Measurements from ENCODE around the gene TMPRSS2.

TMPRSS2 gene

DNA sequence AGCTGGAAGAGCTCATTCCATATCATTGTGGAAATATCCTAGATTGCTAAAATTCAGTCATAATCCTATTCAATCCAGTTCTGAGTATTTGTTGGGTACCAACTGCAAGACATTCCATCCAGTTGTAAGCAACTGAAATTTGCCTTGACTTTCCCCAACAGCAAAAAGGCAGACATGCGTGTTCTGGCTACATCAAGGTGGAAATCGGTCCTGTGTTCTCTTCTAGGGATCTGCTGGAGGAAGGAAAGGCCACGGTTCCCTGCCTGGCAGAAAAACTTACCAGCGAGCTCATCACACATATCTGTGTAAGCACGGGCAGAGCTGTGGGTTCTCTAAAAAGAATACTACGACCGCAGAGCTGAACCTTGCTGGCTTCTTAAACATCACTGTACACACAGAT lies 64.4 kb downstream of the TMPRSS2 start:
- no peak overlapping the region for H3K4me3 ChIP-seq (ENCODE audit: low read depth in 1 of 2, low read length in 2 of 2)
- H3K9me3 ChIP-seq (ENCODE audit: control insufficient read depth in 1 of 2, low read length in 2 of 2), result no peaks in the 10 kb centered on the region
- peaks cover 68 to 79% of the 10 kb centered on the region in 2 donors for H3K36me3 ChIP-seq (ENCODE audit: control insufficient read depth in 1 of 2, insufficient read depth in 2 of 2, low read length in 2 of 2)

DNA sequence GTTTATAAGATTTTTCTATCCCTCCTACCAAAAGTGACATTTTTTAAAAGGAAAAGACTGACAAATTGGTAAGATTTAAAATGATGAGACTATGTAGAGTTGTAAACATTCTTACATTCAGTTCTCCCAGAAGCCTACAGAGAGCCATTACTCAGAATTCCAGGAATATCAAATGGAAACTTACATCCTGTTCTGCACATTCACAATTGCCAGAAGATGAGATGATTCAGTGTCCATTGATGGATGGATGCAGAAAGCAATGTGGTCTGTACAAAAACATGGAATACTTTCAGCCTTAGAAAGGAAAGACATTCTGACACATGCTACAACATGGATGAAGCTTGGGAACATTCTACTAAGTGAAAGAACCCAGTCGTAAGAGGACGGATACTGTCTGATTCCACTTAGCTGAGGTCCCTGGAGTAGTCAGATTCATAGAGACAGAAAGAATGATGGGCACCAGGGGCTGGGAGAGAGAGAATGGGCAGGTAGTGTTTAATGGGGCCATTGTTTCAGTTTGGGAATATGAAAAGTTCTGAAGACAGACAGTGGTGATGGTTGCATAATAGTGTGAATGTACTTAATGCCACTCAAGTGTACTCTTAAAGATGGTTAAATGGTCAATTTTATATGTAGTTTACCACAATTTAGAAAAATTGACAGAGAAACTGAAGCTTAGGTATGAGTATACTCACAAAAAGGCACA lies 65.3 kb downstream of the TMPRSS2 start:
- H3K27ac ChIP-seq (ENCODE audit: low read length), result no peak overlapping the region
- H3K4me3 ChIP-seq (ENCODE audit: low read depth in 1 of 2, low read length in 2 of 2), result no peak overlapping the region
- peaks cover 77 to 82% of the 10 kb centered on the region in 2 donors for H3K36me3 ChIP-seq (ENCODE audit: control insufficient read depth in 1 of 2, insufficient read depth in 2 of 2, low read length in 2 of 2)
- H3K27me3 ChIP-seq (ENCODE audit: low read depth, low read length), result no peaks in the 10 kb centered on the region
- H3K4me1 ChIP-seq (ENCODE audit: control insufficient read depth in 1 of 2, insufficient read depth in 2 of 2, low read length in 2 of 2), result no peaks in the 10 kb centered on the region
- H3K9me3 ChIP-seq (ENCODE audit: control insufficient read depth in 1 of 2, low read length in 2 of 2), result no peaks in the 10 kb centered on the region

More for the DNA sequence above, 64.4 kb downstream of the TMPRSS2 start:
- H3K27me3 ChIP-seq (ENCODE audit: low read depth, low read length), result no peaks in the 10 kb centered on the region
- no peaks in the 10 kb centered on the region for H3K4me1 ChIP-seq (ENCODE audit: control insufficient read depth in 1 of 2, insufficient read depth in 2 of 2, low read length in 2 of 2)
- H3K27ac ChIP-seq (ENCODE audit: low read length), result no peak overlapping the region

DNA sequence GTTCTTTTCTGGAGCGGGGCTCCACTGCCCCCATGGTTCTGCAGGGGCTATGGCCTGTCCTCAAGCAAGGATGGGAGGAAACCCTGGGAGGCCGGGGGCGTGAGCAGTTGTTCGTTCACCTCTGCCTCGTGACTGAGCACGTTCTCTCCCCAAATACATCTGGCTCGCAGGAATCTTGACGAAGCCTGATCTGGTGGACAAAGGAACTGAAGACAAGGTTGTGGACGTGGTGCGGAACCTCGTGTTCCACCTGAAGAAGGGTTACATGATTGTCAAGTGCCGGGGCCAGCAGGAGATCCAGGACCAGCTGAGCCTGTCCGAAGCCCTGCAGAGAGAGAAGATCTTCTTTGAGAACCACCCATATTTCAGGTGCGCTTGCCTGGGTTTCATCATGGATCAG lies 66.4 kb downstream of the TMPRSS2 start:
- H3K36me3 ChIP-seq (ENCODE audit: control insufficient read depth in 1 of 2, insufficient read depth in 2 of 2, low read length in 2 of 2), result peaks cover 75 to 82% of the 10 kb centered on the region in 2 donors
- H3K4me1 ChIP-seq (ENCODE audit: control insufficient read depth in 1 of 2, insufficient read depth in 2 of 2, low read length in 2 of 2), result no peaks in the 10 kb centered on the region
- no peaks in the 10 kb centered on the region for H3K9me3 ChIP-seq (ENCODE audit: control insufficient read depth in 1 of 2, low read length in 2 of 2)

DNA sequence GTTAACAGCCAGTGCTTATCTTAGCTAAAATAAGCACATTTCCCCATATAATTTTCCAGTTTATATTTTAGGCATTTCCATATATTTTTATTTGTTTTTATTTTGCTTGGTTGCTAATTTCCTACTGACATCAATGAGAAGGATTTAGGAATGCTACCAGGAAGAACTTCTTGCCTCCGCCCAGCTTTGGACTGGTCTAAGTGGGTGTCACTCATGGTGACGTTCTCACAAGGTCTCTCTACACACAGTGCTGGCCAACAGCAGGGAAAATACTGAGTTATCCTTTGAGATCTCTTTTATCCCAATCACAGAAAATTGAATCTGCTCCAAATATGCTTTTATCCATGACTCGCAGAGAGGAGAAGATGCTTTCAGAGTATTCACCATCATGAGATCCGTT lies 68.7 kb downstream of the TMPRSS2 start:
- Histone ChIP-seq H3K36me3 (ENCODE audit: control insufficient read depth in 1 of 2, insufficient read depth in 2 of 2, low read length in 2 of 2) (peaks cover 66 to 91% of the 10 kb centered on the region in 2 donors), H3K4me3 (ENCODE audit: low read depth in 1 of 2, low read length in 2 of 2) (no peak overlapping the region), H3K4me1 (ENCODE audit: control insufficient read depth in 1 of 2, insufficient read depth in 2 of 2, low read length in 2 of 2) (no peaks in the 10 kb centered on the region), H3K27me3 (ENCODE audit: low read depth, low read length) (no peaks in the 10 kb centered on the region), H3K9me3 (ENCODE audit: control insufficient read depth in 1 of 2, low read length in 2 of 2) (no peaks in the 10 kb centered on the region), H3K27ac (ENCODE audit: low read length) (no peak overlapping the region)

More for the DNA sequence above, 66.4 kb downstream of the TMPRSS2 start:
- H3K27ac ChIP-seq (ENCODE audit: low read length), result no peak overlapping the region
- H3K27me3 ChIP-seq (ENCODE audit: low read depth, low read length), result no peaks in the 10 kb centered on the region
- H3K4me3 ChIP-seq (ENCODE audit: low read depth in 1 of 2, low read length in 2 of 2), result no peak overlapping the region

DNA sequence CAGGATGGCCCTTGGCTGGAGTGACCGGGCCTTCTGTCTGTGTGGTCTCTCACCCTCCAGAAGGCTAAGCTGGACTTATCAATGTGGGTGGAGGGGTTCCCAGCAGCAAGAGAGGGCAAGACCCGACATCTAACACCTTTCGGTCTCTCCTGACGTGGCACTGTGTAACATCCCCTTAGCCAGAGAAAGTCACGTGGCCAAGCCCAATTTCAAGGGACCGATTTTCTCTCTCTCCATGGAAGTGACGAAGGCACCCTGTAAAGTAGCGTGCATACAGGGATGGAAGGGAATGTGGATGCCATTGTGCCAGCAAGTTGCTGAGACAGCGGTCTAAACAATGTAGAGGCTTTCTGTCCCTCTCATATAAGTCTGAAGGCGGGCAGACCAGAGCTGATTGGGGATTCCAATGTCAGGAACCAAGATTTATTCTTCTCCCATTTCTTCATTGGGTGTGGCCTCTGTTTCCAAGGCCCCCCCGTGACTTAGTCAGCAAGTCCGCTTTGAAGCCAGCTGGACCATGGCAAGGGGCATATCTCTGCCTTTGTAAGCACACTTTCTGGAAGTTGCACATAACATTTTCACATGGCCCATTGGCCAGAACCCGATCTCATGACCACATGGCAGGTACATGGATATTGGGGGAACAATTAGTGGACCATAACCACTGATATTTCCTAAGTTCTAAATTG lies 69.4 kb downstream of the TMPRSS2 start:
- no peaks in the 10 kb centered on the region for H3K9me3 ChIP-seq (ENCODE audit: control insufficient read depth in 1 of 2, low read length in 2 of 2)
- no peak overlapping the region for H3K4me3 ChIP-seq (ENCODE audit: low read depth in 1 of 2, low read length in 2 of 2)
- H3K27ac ChIP-seq (ENCODE audit: low read length), result no peak overlapping the region
- H3K27me3 ChIP-seq (ENCODE audit: low read depth, low read length), result no peaks in the 10 kb centered on the region
- H3K36me3 ChIP-seq (ENCODE audit: control insufficient read depth in 1 of 2, insufficient read depth in 2 of 2, low read length in 2 of 2), result peaks cover 67 to 93% of the 10 kb centered on the region in 2 donors
- no peaks in the 10 kb centered on the region for H3K4me1 ChIP-seq (ENCODE audit: control insufficient read depth in 1 of 2, insufficient read depth in 2 of 2, low read length in 2 of 2)

DNA sequence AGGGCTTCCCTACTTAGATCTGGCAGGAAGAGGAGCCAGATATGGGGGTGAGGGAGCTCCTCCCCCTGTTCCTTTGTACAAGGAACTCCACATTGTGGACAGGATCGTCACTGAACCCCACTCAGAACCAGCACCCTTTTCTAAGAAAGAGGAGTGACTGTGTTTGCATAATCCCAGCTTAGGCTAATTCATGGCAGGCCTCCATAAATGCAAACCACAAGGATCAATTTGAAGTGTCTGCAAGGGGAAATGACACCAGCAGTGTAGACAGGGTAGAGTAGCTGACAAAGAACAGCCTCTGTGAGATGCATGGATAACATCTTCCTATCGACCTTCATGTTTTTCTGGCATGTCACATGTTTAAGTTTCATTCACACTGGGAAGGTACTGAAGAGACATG lies 70.2 kb downstream of the TMPRSS2 start:
- Histone ChIP-seq H3K36me3 (ENCODE audit: control insufficient read depth in 1 of 2, insufficient read depth in 2 of 2, low read length in 2 of 2) (peaks cover 69 to 93% of the 10 kb centered on the region in 2 donors), H3K27me3 (ENCODE audit: low read depth, low read length) (no peaks in the 10 kb centered on the region), H3K9me3 (ENCODE audit: control insufficient read depth in 1 of 2, low read length in 2 of 2) (no peaks in the 10 kb centered on the region), H3K27ac (ENCODE audit: low read length) (no peak overlapping the region), H3K4me3 (ENCODE audit: low read depth in 1 of 2, low read length in 2 of 2) (no peak overlapping the region), H3K4me1 (ENCODE audit: control insufficient read depth in 1 of 2, insufficient read depth in 2 of 2, low read length in 2 of 2) (no peaks in the 10 kb centered on the region)

DNA sequence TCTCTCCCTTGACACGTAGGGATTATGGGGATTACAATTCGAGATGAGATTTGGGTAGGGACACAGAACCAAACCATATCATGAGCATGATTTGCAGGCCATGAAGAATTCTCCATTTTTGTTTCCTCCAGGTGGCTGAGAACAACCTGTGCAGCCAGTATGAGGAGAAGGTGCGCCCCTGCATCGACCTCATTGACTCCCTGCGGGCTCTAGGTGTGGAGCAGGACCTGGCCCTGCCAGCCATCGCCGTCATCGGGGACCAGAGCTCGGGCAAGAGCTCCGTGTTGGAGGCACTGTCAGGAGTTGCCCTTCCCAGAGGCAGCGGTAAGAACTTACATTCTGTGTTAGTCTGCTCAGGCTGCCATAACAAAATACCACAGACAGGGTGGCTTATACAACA lies 72.3 kb downstream of the TMPRSS2 start:
- Histone ChIP-seq H3K27ac (ENCODE audit: low read length) (no peak overlapping the region), H3K27me3 (ENCODE audit: low read depth, low read length) (no peaks in the 10 kb centered on the region), H3K9me3 (ENCODE audit: control insufficient read depth in 1 of 2, low read length in 2 of 2) (no peaks in the 10 kb centered on the region), H3K4me1 (ENCODE audit: control insufficient read depth in 1 of 2, insufficient read depth in 2 of 2, low read length in 2 of 2) (no peaks in the 10 kb centered on the region), H3K4me3 (ENCODE audit: low read depth in 1 of 2, low read length in 2 of 2) (no peak overlapping the region), H3K36me3 (ENCODE audit: control insufficient read depth in 1 of 2, insufficient read depth in 2 of 2, low read length in 2 of 2) (peaks cover 68 to 87% of the 10 kb centered on the region in 2 donors)

DNA sequence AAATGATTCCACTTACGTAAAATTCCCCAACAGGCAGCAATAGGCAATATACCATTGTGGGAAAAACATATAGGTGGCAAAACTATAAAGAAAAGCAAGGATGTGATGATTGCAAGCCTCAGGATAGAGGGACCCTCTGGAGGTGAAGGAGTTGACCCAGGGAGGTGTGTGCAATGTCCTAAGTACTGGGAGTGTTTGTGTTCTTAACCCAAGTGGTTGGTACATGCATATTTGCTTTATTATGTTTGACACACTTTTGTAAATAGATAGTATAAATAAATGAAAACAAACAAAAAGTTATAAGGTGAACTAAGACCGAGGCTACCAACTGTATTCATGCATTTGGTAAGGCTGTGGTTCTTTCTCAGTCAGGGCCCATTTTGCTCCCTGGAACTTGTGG lies 74.4 kb downstream of the TMPRSS2 start:
- Histone ChIP-seq H3K4me1 (ENCODE audit: control insufficient read depth in 1 of 2, insufficient read depth in 2 of 2, low read length in 2 of 2) (no peaks in the 10 kb centered on the region), H3K27ac (ENCODE audit: low read length) (no peak overlapping the region), H3K4me3 (ENCODE audit: low read depth in 1 of 2, low read length in 2 of 2) (no peak overlapping the region), H3K36me3 (ENCODE audit: control insufficient read depth in 1 of 2, insufficient read depth in 2 of 2, low read length in 2 of 2) (peaks cover 53 to 71% of the 10 kb centered on the region in 2 donors), H3K9me3 (ENCODE audit: control insufficient read depth in 1 of 2, low read length in 2 of 2) (no peaks in the 10 kb centered on the region), H3K27me3 (ENCODE audit: low read depth, low read length) (no peaks in the 10 kb centered on the region)

DNA sequence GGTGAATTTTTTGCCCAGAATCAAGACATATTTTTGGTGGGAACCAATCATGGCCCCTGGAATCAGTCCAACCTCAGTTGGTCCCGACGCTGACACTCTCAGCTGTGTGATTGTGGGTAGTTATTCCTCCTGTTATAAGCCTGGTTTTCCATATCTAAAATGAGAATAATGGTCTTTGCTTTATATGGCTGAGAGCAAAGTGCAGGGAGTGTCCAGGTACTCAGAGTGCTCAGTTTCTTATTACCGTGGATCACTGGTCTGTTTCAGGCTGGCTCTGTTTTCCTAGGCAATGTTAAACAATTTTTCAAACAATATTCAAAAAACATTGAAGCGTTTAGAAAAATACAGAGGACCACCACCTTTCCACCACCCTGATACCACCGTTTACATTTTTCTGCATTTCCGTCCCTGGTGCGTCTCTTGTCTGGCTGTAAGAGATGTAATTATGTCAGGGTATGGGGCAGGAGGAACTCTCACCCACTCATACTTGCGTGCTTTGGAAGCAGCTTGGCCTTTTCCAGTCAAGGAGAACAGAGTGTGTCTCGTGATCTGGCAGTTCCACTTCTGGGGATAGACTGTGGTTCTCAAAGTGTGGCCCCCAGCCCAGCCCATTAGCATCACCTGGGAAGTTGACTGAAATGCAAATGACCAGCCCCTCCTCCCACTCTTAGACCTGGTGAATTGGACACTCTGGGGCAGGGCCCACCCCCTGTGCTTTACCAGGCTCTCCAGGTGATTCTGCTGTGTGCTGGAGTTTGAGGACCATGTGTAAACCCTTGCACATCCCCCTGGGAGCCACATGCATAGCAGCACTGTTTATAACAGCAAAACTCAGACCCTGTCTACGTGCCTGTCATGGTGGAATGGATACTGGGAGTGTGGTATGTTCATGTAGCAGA lies 75.1 kb downstream of the TMPRSS2 start:
- Histone ChIP-seq H3K4me1 (ENCODE audit: control insufficient read depth in 1 of 2, insufficient read depth in 2 of 2, low read length in 2 of 2) (no peaks in the 10 kb centered on the region), H3K4me3 (ENCODE audit: low read depth in 1 of 2, low read length in 2 of 2) (no peak overlapping the region), H3K36me3 (ENCODE audit: control insufficient read depth in 1 of 2, insufficient read depth in 2 of 2, low read length in 2 of 2) (peaks cover 45 to 70% of the 10 kb centered on the region in 2 donors), H3K9me3 (ENCODE audit: control insufficient read depth in 1 of 2, low read length in 2 of 2) (no peaks in the 10 kb centered on the region), H3K27ac (ENCODE audit: low read length) (no peak overlapping the region), H3K27me3 (ENCODE audit: low read depth, low read length) (no peaks in the 10 kb centered on the region)

DNA sequence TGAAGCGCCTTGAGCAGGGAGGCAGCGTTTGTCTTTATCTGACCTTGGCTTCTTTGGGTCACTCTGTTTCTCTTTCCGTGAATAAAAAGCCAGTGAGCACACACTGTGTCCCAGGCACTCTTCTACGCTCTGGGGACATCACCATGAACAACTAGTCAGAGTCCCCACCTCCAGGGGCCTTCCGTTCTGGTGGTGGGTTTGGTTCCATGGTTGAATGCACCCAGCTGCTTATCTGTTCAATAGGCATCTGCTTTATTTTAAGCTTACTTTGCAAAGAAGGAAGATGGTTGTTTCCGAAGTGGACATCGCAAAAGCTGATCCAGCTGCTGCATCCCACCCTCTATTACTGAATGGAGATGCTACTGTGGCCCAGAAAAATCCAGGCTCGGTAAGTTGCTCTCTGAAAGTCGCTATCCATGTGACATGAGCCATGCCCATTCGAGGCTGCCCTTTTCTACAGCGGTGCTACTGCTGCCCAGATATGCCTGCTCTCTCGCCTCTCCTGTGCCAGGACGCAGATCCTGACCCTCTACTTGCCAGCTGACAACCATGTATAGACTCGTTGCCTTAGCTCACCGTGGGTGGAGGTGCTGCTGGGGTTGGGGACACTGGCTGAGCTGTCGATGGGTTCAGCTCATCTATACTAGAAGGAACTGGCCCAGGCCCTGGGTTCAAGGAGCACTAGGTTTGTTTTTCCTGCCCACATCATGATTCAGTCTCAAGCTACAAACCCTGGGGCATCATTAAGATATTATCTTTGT lies 76.0 kb downstream of the TMPRSS2 start:
- Histone ChIP-seq H3K36me3 (ENCODE audit: control insufficient read depth in 1 of 2, insufficient read depth in 2 of 2, low read length in 2 of 2) (peaks cover 41 to 62% of the 10 kb centered on the region in 2 donors), H3K4me1 (ENCODE audit: control insufficient read depth in 1 of 2, insufficient read depth in 2 of 2, low read length in 2 of 2) (peaks cover 0 to 5% of the 10 kb centered on the region in 2 donors), H3K4me3 (ENCODE audit: low read depth in 1 of 2, low read length in 2 of 2) (no peak overlapping the region)

More for the DNA sequence above, 76.0 kb downstream of the TMPRSS2 start:
- Histone ChIP-seq H3K9me3 (ENCODE audit: control insufficient read depth in 1 of 2, low read length in 2 of 2) (no peaks in the 10 kb centered on the region), H3K27ac (ENCODE audit: low read length) (no peak overlapping the region), H3K27me3 (ENCODE audit: low read depth, low read length) (no peaks in the 10 kb centered on the region)
